ENCODE results near the gene HLA-F. TPM values are rescaled to one million over a fixed set of nuclear protein-coding genes. Genes with fewer than 3 reads are reported as not detected.

HLA-F gene
- total RNA-seq, 1 donor from 2014 or later, result 32.6 TPM

GRCh38 chr6:29739136-29739881 is 16.1 kb downstream of the HLA-F start:
- intact Hi-C loops (cut with DNase I), result loop anchor here (2.0 kb wide), 1 partner anchor 13 kb away; no protein-coding TSS in a partner anchor
- no peak for ATAC-seq
- DNase-seq (ENCODE audit: missing footprints), result no peak

- ATAC-seq (no peak), DNase-seq (ENCODE audit: missing footprints) (no peak)
- intact Hi-C loops (cut with DNase I), result loop anchor here (2.0 kb wide), 1 partner anchor 13 kb away; no protein-coding TSS in a partner anchor
Observed at GRCh38 chr6:29739882-29740261, 16.6 kb downstream of the HLA-F start.

GRCh38 chr6:29741592-29741991 is 18.4 kb downstream of the HLA-F start:
- DNase-seq (ENCODE audit: missing footprints) (no peak), ATAC-seq (no peak)
- intact Hi-C loops (cut with DNase I), result no loop called here

GRCh38 chr6:29742127-29742526 is 18.9 kb downstream of the HLA-F start:
- no peak for DNase-seq (ENCODE audit: missing footprints)
- ATAC-seq, result no peak
- intact Hi-C loops (cut with DNase I), result no loop called here

- intact Hi-C loops (cut with DNase I), result no loop called here
- no peak for DNase-seq (ENCODE audit: missing footprints)
- ATAC-seq, result no peak
Observed at GRCh38 chr6:29743025-29743424, 19.8 kb downstream of the HLA-F start.

GRCh38 chr6:29743568-29743967 is 20.3 kb downstream of the HLA-F start:
- no peak for DNase-seq (ENCODE audit: missing footprints)
- intact Hi-C loops (cut with DNase I), result no loop called here
- no peak for ATAC-seq

- ATAC-seq, result no peak
- DNase-seq (ENCODE audit: missing footprints), result no peak
- intact Hi-C loops (cut with DNase I), result no loop called here
Observed at GRCh38 chr6:29744131-29744530, 20.9 kb downstream of the HLA-F start.

- intact Hi-C loops (cut with DNase I), result no loop called here
- ATAC-seq (no peak), DNase-seq (ENCODE audit: missing footprints) (no peak)
Observed at GRCh38 chr6:29744621-29745020, 21.4 kb downstream of the HLA-F start.

- no peak for ATAC-seq
- DNase-seq (ENCODE audit: missing footprints), result no peak
- intact Hi-C loops (cut with DNase I), result no loop called here
Observed at GRCh38 chr6:29745386-29745785, 22.2 kb downstream of the HLA-F start.

- DNase-seq (ENCODE audit: missing footprints) (no peak), ATAC-seq (no peak)
- intact Hi-C loops (cut with DNase I), result no loop called here
Observed at GRCh38 chr6:29745855-29746449, 22.7 kb downstream of the HLA-F start.

GRCh38 chr6:29746846-29747687 is 23.8 kb downstream of the HLA-F start:
- intact Hi-C loops (cut with DNase I), result no loop called here
- ATAC-seq (no peak), DNase-seq (ENCODE audit: missing footprints) (no peak)

- no peak for DNase-seq (ENCODE audit: missing footprints)
- intact Hi-C loops (cut with DNase I), result no loop called here
- ATAC-seq, result no peak
Observed at GRCh38 chr6:29747688-29748250, 24.5 kb downstream of the HLA-F start.

- peak; percentile 95 for DNase-seq (ENCODE audit: missing footprints)
Observed at GRCh38 chr6:29748391-29749307, 25.4 kb downstream of the HLA-F start.

GRCh38 chr6:29749308-29749662 is 26.1 kb downstream of the HLA-F start:
- intact Hi-C loops (cut with DNase I), result no loop called here
- ATAC-seq (peak; percentile 7), DNase-seq (ENCODE audit: missing footprints) (no peak)

More at GRCh38 chr6:29748391-29749307, 25.4 kb downstream of the HLA-F start:
- peak; percentile 85 for ATAC-seq
- intact Hi-C loops (cut with DNase I), result no loop called here

- DNase-seq (ENCODE audit: missing footprints), result no peak
- intact Hi-C loops (cut with DNase I), result loop anchor here (5.0 kb wide), 1 partner anchor 43 kb away; no protein-coding TSS in a partner anchor
- ATAC-seq, result no peak
Observed at GRCh38 chr6:29749668-29750067, 26.4 kb downstream of the HLA-F start.

GRCh38 chr6:29750709-29751108 is 27.5 kb downstream of the HLA-F start:
- no peak for ATAC-seq
- no peak for DNase-seq (ENCODE audit: missing footprints)
- intact Hi-C loops (cut with DNase I), result loop anchor here (5.0 kb wide), 1 partner anchor 42 kb away; no protein-coding TSS in a partner anchor

- ATAC-seq (no peak), DNase-seq (ENCODE audit: missing footprints) (no peak)
- intact Hi-C loops (cut with DNase I), result loop anchor here (5.0 kb wide), 1 partner anchor 41 kb away; no protein-coding TSS in a partner anchor
Observed at GRCh38 chr6:29751480-29751879, 28.2 kb downstream of the HLA-F start.

All from Right ventricle myocardium inferior (tissue), 1 donor.